GM23338 (cell line): Measurements from ENCODE around the gene EVL. TPM values are rescaled to one million over a fixed set of nuclear protein-coding genes. Genes with fewer than 3 reads are reported as not detected.

ENCODE experiments used
- ATAC-seq: fragments of 200-7000 bp; cut with Tn5 transposase; 3 replicates; pipeline ENCODE4 v1.9.1; 2020
- DNase-seq: peaks from one replicate; pipeline ENCODE4 v3.0.0-alpha.2; 2015; ENCODE audit warnings: low spot score
- H2AFZ ChIP-seq: fragments of 200-600 bp; sonication (generic); 2 replicates; pipeline ENCODE4 v1.8.0; 2016; ENCODE audit warnings: antibody characterized with exemption, mild to moderate bottlenecking, moderate library complexity
- H3F3A ChIP-seq: fragments of 200-600 bp; sonication (generic); replicated peaks from 2 replicates; pipeline ENCODE4 v1.8.0; 2017; ENCODE audit warnings: antibody characterized with exemption, mixed run types, low read depth
- H3K27ac ChIP-seq: fragments of 200-600 bp; sonication (generic); 2 replicates; pipeline ENCODE4 v1.6.1; 2016; ENCODE audit warnings: low read depth
- H3K27me3 ChIP-seq: fragments of 200-600 bp; sonication (generic); 2 replicates; pipeline ENCODE4 v1.8.0; 2016; ENCODE audit warnings: mild to moderate bottlenecking, mixed run types, moderate library complexity; ENCODE audit not compliant: insufficient read depth
- H3K36me3 ChIP-seq: fragments of 200-600 bp; sonication (generic); 2 replicates; pipeline ENCODE4 v1.8.0; 2016; ENCODE audit warnings: mild to moderate bottlenecking; ENCODE audit not compliant: insufficient read depth
- H3K4me1 ChIP-seq: fragments of 200-600 bp; sonication (generic); 2 replicates; pipeline ENCODE4 v1.8.0; 2016; ENCODE audit warnings: mild to moderate bottlenecking, moderate library complexity; ENCODE audit not compliant: insufficient read depth
- H3K4me2 ChIP-seq: fragments of 200-600 bp; sonication (generic); 2 replicates; pipeline ENCODE4 v1.7.1; 2017; ENCODE audit warnings: mixed run types
- H3K4me3 ChIP-seq: fragments of 200-600 bp; sonication (generic); 2 replicates; pipeline ENCODE4 v1.6.1; 2016; ENCODE audit warnings: mixed run types
- H3K79me2 ChIP-seq: fragments of 200-600 bp; sonication (generic); replicated peaks from 2 replicates; pipeline ENCODE4 v1.8.0; 2017; ENCODE audit warnings: mild to moderate bottlenecking; ENCODE audit not compliant: insufficient read depth
- H3K9me2 ChIP-seq: fragments of 200-600 bp; sonication (generic); 2 replicates; pipeline ENCODE4 v1.8.0; 2017; ENCODE audit not compliant: insufficient read depth
- H4K20me1 ChIP-seq: fragments of 200-600 bp; sonication (generic); replicated peaks from 2 replicates; pipeline ENCODE4 v1.8.0; 2017; ENCODE audit warnings: mild to moderate bottlenecking; ENCODE audit not compliant: insufficient read depth
- H3K27ac Mint-ChIP-seq: 2 replicates; pipeline ENCODE4 v1.8.0; 2020; ENCODE audit warnings: inconsistent platforms, mild to moderate bottlenecking, moderate library complexity, mixed read lengths
- H3K27me3 Mint-ChIP-seq: 3 replicates; pipeline ENCODE4 v1.8.0; 2022; ENCODE audit warnings: low read depth, mild to moderate bottlenecking, moderate library complexity, mixed read lengths, inconsistent platforms; ENCODE audit not compliant: insufficient read depth, poor library complexity
- H3K36me3 Mint-ChIP-seq: 3 replicates; pipeline ENCODE4 v1.8.0; 2021; ENCODE audit warnings: low read depth, mild to moderate bottlenecking, inconsistent platforms, moderate library complexity, mixed read lengths
- H3K4me1 Mint-ChIP-seq: 3 replicates; pipeline ENCODE4 v1.8.0; 2020; ENCODE audit warnings: mild to moderate bottlenecking, inconsistent platforms, mixed read lengths
- H3K4me3 Mint-ChIP-seq: 3 replicates; pipeline ENCODE4 v1.8.0; 2021; ENCODE audit warnings: moderate library complexity, mild to moderate bottlenecking, inconsistent platforms, mixed read lengths
- H3K9me3 Mint-ChIP-seq: 3 replicates; pipeline ENCODE4 v1.8.0; 2020; ENCODE audit warnings: moderate library complexity, mild to moderate bottlenecking, inconsistent platforms, mixed read lengths
- CREB1 ChIP-seq: fragments of 250-450 bp; sonication (Bioruptor Pico); IDR thresholded peaks from 2 replicates; pipeline ENCODE4 v1.5.0; 2020; ENCODE audit warnings: low read depth, mild to moderate bottlenecking, moderate library complexity
- CTCF ChIP-seq, 2 experiments: fragments of 200-600 bp in 1 of 2; sonication (generic) in 1 of 2; conservative IDR thresholded peaks; 2 replicates each; pipeline versions ENCODE4 v1.5.1 to v1.6.1; 2016 to 2017; ENCODE audit warnings: antibody characterized with exemption in 2 of 2, low read depth in 2 of 2, mild to moderate bottlenecking in 2 of 2, moderate library complexity in 1 of 2
- EZH2 ChIP-seq: fragments of 200-600 bp; sonication (generic); IDR thresholded peaks from one replicate; pipeline ENCODE4 v1.8.0; 2017; ENCODE audit warnings: antibody characterized with exemption, mild to moderate bottlenecking, low read depth; ENCODE audit not compliant: unreplicated experiment
- JUNB ChIP-seq: IDR thresholded peaks from one replicate; pipeline ENCODE4 v1.6.1; 2016; ENCODE audit warnings: antibody characterized with exemption; ENCODE audit not compliant: unreplicated experiment
- NANOG ChIP-seq: IDR thresholded peaks from 2 replicates; pipeline ENCODE4 v1.6.1; 2016; ENCODE audit warnings: antibody characterized with exemption, borderline replicate concordance
- STAT1 ChIP-seq: IDR thresholded peaks from one replicate; pipeline ENCODE4 v1.6.1; 2016; ENCODE audit warnings: antibody characterized with exemption; ENCODE audit not compliant: unreplicated experiment
- ZNF114 ChIP-seq: fragments of 250-450 bp; sonication (Bioruptor Pico); IDR thresholded peaks from 2 replicates; pipeline ENCODE4 v1.5.0; 2020; ENCODE audit warnings: mild to moderate bottlenecking, moderate library complexity
- ZNF331 ChIP-seq: fragments of 250-450 bp; sonication (Bioruptor Pico); IDR thresholded peaks from 2 replicates; pipeline ENCODE4 v1.5.0; 2020; ENCODE audit warnings: low read depth, mild to moderate bottlenecking, moderate library complexity
- polyA plus RNA-seq: library from polyadenylated mRNA; unstranded; fragments of >200 nt; fragmentation: Nextera tagmentation; extraction: Ambion mirVana; gene quantifications from 2 replicates; pipeline ENCODE4 v1.2.1, GENCODE V29; 2016
- total RNA-seq: library from RNA; depleted of rRNA; stranded (reverse); fragments of >200 nt; shearing (Covaris generic); gene quantifications from 2 replicates; pipeline ENCODE4 v1.2.3, GENCODE V29; 2014

EVL gene
- total and polyA plus RNA-seq, 2 experiments from 2014 or later = 28.2 to 50.5 TPM

- Mint-ChIP-seq H3K9me3 (no peaks in the 10 kb centered on the region), H3K27ac (no peak overlapping the region), H3K36me3 (no peaks in the 10 kb centered on the region), H3K27me3 (peaks cover 4% of the 10 kb centered on the region), H3K4me3 (no peak overlapping the region), H3K4me1 (no peaks in the 10 kb centered on the region; the same call in 1 of the 3 replicates)
- Histone ChIP-seq H3K79me2 (peaks cover 6% of the 10 kb centered on the region; the same call in 1 of the 2 replicates), H3K4me3 (no peak overlapping the region), H3K4me2 (no peak overlapping the region), H3K27me3 (no peaks in the 10 kb centered on the region), H2AFZ (no peak overlapping the region), H3K9me2 (no peaks in the 10 kb centered on the region), H4K20me1 (no peaks in the 10 kb centered on the region; the same call in 1 of the 2 replicates), H3K27ac (no peak overlapping the region), H3K36me3 (no peaks in the 10 kb centered on the region), H3K4me1 (no peaks in the 10 kb centered on the region), H3F3A (no peaks in the 10 kb centered on the region)
- ATAC-seq (no peak), DNase-seq (no peak)
- TF ChIP-seq EZH2 (no peak), STAT1 (no peak)
Observed at GRCh38 chr14:100048786-100049185, 16.4 kb upstream of the EVL start.

GRCh38 chr14:100049220-100049619 lies 16.0 kb upstream of the EVL start:
- no peak for ATAC-seq
- no peaks in the 10 kb centered on the region; the same call in 1 of the 2 replicates for H4K20me1 ChIP-seq

GRCh38 chr14:100051103-100051502 lies 14.1 kb upstream of the EVL start:
- no peak for DNase-seq
- H3K36me3 Mint-ChIP-seq = no peaks in the 10 kb centered on the region
- no peak overlapping the region for H3K27ac Mint-ChIP-seq
- Histone ChIP-seq H3F3A (no peaks in the 10 kb centered on the region), H3K4me2 (no peak overlapping the region), H4K20me1 (no peaks in the 10 kb centered on the region), H2AFZ (no peak overlapping the region), H3K4me3 (no peak overlapping the region), H3K4me1 (no peaks in the 10 kb centered on the region), H3K27me3 (no peaks in the 10 kb centered on the region), H3K79me2 (peaks cover 6% of the 10 kb centered on the region; the same call in 1 of the 2 replicates), H3K27ac (no peak overlapping the region), H3K36me3 (no peaks in the 10 kb centered on the region), H3K9me2 (no peaks in the 10 kb centered on the region)
- no peaks in the 10 kb centered on the region for H3K9me3 Mint-ChIP-seq
- no peaks in the 10 kb centered on the region; the same call in 2 of the 3 replicates for H3K4me1 Mint-ChIP-seq
- TF ChIP-seq CTCF (conservative IDR thresholded peaks at IDR 0.05; ENCODE audit: low read depth in 2 of 2) = no peak
- no peak for TF ChIP-seq NANOG
- TF ChIP-seq STAT1 = no peak
- no peak for TF ChIP-seq ZNF114
- no peak for TF ChIP-seq CREB1
- no peak for TF ChIP-seq JUNB
- no peak overlapping the region for H3K4me3 Mint-ChIP-seq
- no peak for ATAC-seq
- H3K27me3 Mint-ChIP-seq = peaks cover 4% of the 10 kb centered on the region

More at GRCh38 chr14:100049220-100049619, 16.0 kb upstream of the EVL start:
- TF ChIP-seq ZNF331 (CRISPR knock-in tag) (no peak), EZH2 (no peak), CTCF (conservative IDR thresholded peaks at IDR 0.05; ENCODE audit: low read depth in 2 of 2) (no peak)
- Mint-ChIP-seq H3K27me3 (peaks cover 4% of the 10 kb centered on the region), H3K27ac (no peak overlapping the region), H3K9me3 (no peaks in the 10 kb centered on the region), H3K4me1 (no peaks in the 10 kb centered on the region; the same call in 1 of the 3 replicates), H3K36me3 (no peaks in the 10 kb centered on the region), H3K4me3 (no peak overlapping the region)
- DNase-seq = no peak
- Histone ChIP-seq H3K4me1 (no peaks in the 10 kb centered on the region), H3K4me2 (no peak overlapping the region), H3K27me3 (no peaks in the 10 kb centered on the region), H3K9me2 (no peaks in the 10 kb centered on the region), H3K27ac (no peak overlapping the region), H3F3A (no peaks in the 10 kb centered on the region), H3K36me3 (no peaks in the 10 kb centered on the region), H2AFZ (no peak overlapping the region), H3K79me2 (peaks cover 6% of the 10 kb centered on the region; the same call in 1 of the 2 replicates), H3K4me3 (no peak overlapping the region)
